ENCODE results near the gene HOXA3. TPM values are rescaled to one million over a fixed set of nuclear protein-coding genes. Genes with fewer than 3 reads are reported as not detected.

The HOXA3 gene
- total RNA-seq, 4 donors from 2014 or later: 6.4 to 22.6 (median 10.3) TPM

DNA sequence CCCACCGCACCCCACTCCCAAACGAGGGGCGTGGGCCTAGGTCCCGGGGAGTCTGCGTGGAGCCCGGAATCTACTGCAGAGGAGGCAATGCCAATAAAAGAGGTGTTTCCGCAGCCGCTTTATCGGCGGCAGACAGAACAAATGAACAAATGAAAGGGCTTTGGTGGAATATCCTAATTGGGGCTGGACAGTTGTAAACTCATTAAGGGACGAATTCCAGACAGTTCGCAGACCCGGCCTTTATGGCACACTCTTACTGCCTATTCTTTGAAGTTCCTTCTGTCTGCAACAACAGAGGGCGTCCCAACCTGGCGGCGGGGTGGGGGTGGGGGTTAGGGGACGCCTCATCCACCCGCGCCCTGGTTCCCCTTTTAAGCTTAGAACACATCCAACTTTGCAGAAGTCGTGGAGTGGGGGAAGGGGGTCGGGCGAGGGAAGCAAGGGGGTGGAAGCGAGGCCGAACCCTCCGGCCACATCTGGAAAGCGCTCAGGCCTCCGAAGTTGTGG, 8.9 kb upstream of the HOXA3 start:
- ATAC-seq: no peak
- TF ChIP-seq, protein P1, sequence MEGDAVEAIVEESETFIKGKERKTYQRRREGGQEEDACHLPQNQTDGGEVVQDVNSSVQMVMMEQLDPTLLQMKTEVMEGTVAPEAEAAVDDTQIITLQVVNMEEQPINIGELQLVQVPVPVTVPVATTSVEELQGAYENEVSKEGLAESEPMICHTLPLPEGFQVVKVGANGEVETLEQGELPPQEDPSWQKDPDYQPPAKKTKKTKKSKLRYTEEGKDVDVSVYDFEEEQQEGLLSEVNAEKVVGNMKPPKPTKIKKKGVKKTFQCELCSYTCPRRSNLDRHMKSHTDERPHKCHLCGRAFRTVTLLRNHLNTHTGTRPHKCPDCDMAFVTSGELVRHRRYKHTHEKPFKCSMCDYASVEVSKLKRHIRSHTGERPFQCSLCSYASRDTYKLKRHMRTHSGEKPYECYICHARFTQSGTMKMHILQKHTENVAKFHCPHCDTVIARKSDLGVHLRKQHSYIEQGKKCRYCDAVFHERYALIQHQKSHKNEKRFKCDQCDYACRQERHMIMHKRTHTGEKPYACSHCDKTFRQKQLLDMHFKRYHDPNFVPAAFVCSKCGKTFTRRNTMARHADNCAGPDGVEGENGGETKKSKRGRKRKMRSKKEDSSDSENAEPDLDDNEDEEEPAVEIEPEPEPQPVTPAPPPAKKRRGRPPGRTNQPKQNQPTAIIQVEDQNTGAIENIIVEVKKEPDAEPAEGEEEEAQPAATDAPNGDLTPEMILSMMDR (IDR thresholded peaks at IDR 0.05): peak in 1 of 4 experiments; percentile 6
- no peak for TF ChIP-seq POLR2A (IDR thresholded peaks at IDR 0.05)

DNA sequence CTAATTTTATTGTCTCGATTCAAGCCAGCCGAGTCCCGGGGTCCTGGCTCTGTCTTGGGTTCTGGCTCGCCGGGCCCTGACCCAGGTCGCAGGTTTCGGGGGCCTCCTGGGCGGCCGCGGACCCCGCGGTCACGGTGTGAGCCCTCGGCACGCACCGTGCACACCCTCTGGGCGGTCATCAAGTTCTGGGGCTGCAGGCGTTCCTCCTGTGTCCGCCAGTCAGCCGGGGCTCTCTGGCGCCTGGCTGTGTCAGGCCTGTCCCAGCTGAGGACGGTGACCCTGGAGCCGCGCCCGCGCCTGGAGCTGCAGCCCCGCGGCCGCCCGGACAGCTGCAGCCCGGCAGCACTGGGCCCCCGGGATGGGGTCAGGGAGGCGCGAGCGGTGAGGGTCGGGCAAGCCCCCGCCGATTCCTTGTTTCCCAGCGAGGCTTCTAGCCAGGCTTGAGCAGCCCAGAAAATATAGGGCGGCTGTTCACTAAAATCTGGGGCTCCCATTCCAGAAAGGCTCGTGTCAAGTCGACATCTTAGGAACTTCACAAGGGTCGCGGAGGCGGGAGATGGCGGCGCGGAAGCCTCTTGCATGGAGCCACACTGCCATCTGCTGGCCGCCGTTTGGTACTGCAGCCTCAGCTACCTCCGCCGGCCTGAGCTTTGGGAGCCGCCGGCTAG, 8.3 kb upstream of the HOXA3 start:
- Histone ChIP-seq H3K27ac (peak overlapping the region in 1 of 4 donors; percentile 51), H3K4me1 (peaks cover 0 to 50% (median 22%) of the 10 kb centered on the region in 3 donors)
- WGBS, 2 donors (ENCODE audit: low coverage in 1 of 2): 10% methylated on average over 9 of the region's 54 CpGs; no CpG with 5 or more reads in 1 of the 2 donors

More for the DNA sequence above, 8.9 kb upstream of the HOXA3 start:
- Histone ChIP-seq H3K4me3 (peak overlapping the region; percentile 29 to 62), H3K27me3 (peaks cover 100% of the 10 kb centered on the region), H3K36me3 (no peaks in the 10 kb centered on the region), H3K27ac (peak overlapping the region in 1 of 4 donors; percentile 51), H3K4me1 (peaks cover 0 to 50% (median 20%) of the 10 kb centered on the region in 3 donors), H3K9me3 (peaks cover 0 to 3% (median 0%) of the 10 kb centered on the region in 3 donors)
- WGBS, 2 donors (ENCODE audit: low coverage in 1 of 2): 0 to 23% methylated on average over 2 to 8 of the region's 27 CpGs

DNA sequence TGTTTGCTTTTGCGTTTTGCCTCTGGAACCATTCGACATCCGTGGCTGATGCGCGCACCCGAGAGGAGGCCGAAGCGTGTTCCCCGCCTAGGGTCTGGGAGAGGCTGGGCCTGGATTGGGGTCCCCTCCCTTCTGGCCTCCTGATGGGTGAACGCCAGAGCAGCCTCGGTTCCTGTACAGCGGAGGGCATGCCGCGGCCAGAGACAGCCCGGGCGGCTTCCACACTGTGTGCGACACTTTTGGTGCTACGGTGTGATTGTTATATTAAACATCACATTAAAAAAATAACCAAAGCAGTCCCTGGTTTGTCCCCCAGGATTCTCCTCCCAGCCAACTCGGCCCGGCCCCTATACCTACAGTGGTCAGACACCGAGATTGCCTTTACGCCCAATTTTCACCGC, 7.8 kb upstream of the HOXA3 start:
- H3K27ac ChIP-seq: no peak overlapping the region
- no peak for ATAC-seq
- peaks cover 100% of the 10 kb centered on the region for H3K27me3 ChIP-seq
- peaks cover 0 to 50% (median 20%) of the 10 kb centered on the region in 3 donors for H3K4me1 ChIP-seq
- H3K4me3 ChIP-seq: peak overlapping the region in 1 of 2 donors; percentile 62
- no peaks in the 10 kb centered on the region for H3K9me3 ChIP-seq
- TF ChIP-seq, protein P1 (IDR thresholded peaks at IDR 0.05): no peak
- no peaks in the 10 kb centered on the region for H3K36me3 ChIP-seq
- WGBS, 2 donors (ENCODE audit: low coverage in 1 of 2): 48 to 50% methylated on average over 1 to 8 of the region's 23 CpGs

More for the DNA sequence above, 8.3 kb upstream of the HOXA3 start:
- TF ChIP-seq, protein P1 (IDR thresholded peaks at IDR 0.05): peak in 3 of 4 experiments; percentile 99 to 100 (median 99)
- no peak for TF ChIP-seq POLR2A (IDR thresholded peaks at IDR 0.05)
- Histone ChIP-seq H3K36me3 (no peaks in the 10 kb centered on the region), H3K27me3 (peaks cover 100% of the 10 kb centered on the region), H3K4me3 (peak overlapping the region; percentile 29 to 62), H3K9me3 (no peaks in the 10 kb centered on the region)
- peak; percentile 65 for ATAC-seq

DNA sequence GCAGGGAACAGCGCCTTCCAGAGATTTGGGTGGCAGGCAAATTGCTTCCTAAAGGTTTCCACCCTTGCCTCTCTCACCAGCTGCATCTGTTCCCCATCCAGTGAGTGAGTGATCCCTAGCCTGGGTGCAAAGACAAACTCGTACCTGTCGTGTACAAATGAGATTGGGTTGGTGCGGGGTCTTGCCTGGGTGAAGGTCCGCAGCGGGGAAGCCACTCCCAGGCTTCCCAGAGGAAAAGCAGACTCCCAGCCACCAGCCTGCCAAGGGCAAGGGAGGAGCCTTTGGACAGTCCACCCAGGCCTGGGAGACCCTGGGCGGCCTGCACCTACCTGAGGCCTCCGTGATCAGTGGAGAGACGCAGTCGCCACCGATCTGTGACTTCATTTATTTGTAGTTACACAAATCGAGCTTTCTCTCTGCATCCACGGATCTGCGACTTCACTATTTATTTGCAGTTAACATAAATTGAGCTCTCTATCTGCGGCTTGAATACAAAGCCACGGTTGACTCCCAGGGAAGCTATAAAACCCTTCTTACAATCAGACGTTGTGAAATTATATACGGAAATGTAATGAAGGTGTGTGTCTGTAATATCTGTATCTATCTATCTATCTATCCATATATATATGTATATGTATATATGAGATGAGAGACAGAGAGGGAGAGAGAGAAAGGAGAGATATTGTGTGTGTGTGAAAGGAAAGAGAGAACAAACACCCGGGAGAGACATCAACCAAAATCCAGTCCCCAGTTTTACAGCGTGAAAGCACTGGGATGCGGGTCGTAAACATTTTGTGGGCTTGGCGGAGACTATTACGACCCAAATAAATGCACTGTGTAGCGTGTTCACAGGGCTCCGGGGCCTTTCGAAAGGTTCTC, 7.1 kb upstream of the HOXA3 start:
- Histone ChIP-seq H3K27me3 (peaks cover 100% of the 10 kb centered on the region), H3K36me3 (no peaks in the 10 kb centered on the region), H3K9me3 (no peaks in the 10 kb centered on the region), H3K27ac (no peak overlapping the region), H3K4me3 (no peak overlapping the region), H3K4me1 (peaks cover 0 to 50% (median 21%) of the 10 kb centered on the region in 3 donors)
- no peak for ATAC-seq
- TF ChIP-seq POLR2A (IDR thresholded peaks at IDR 0.05): no peak
- TF ChIP-seq POLR2AphosphoS5 (IDR thresholded peaks at IDR 0.05): no peak
- TF ChIP-seq EP300 (IDR thresholded peaks at IDR 0.05): no peak
- TF ChIP-seq, protein P1 (IDR thresholded peaks at IDR 0.05): no peak
- WGBS, 2 donors (ENCODE audit: low coverage in 1 of 2): 56 to 62% methylated on average over 15 to 20 of the region's 27 CpGs

All from gastroesophageal sphincter (tissue), 4 donors.